Epithelial cell of proximal tubule (primary cell): Measurements from ENCODE around the gene CD93. TPM values are rescaled to one million over a fixed set of nuclear protein-coding genes. Genes with fewer than 3 reads are reported as not detected.

Experiments used
- DNase-seq: peaks from one replicate; pipeline ENCODE4 v3.0.0-alpha.2; 2011; ENCODE audit warnings: low read depth
- H3K4me3 ChIP-seq: 2 replicates; pipeline ENCODE4 v1.5.1; 2011; ENCODE audit warnings: low read depth, mild to moderate bottlenecking, low read length
- CTCF ChIP-seq: conservative IDR thresholded peaks from 2 replicates; pipeline ENCODE4 v1.5.1; 2012; ENCODE audit warnings: low read depth, mild to moderate bottlenecking, low read length
- total RNA-seq: library from RNA; depleted of rRNA; stranded (reverse); fragments of >200 nt; gene quantifications from 2 replicates; pipeline ENCODE4 v1.2.3, GENCODE V29; 2015

Gene CD93
- total RNA-seq, 1 donor from 2014 or later: 0.06 TPM

- TF ChIP-seq CTCF: no peak
- H3K4me3 ChIP-seq: no peak overlapping the region
- no peak for DNase-seq
These were observed 21.3 kb upstream of the CD93 start for GRCh38 chr20:23107466-23107865.

DNA sequence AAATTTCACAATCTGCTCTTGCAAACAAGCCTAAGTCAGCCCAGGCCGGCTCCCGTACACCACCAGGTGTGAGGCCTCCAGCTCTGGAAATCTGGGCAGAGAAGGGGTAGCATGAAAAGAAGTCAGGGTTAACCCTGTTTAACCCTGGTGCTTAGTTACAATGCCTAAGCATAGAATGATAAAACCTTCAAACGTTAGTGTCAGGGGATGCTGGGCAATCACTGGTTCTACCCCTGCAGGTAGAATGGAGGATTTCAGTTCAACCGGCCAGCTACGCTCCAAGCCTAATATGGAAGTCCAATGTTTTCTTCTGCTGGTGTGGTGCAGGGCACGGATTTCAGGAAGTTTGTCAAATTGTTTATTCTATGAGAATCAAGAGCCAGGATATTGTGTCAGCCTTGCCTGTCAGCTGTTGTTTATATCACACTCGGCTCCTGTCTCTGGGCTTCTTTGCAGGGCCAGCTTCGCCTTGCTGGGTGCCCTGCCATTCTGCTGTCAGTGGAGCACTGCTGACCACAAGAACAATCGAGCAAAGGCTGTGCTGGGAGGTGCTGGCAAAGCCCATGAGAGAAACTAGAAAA lies 20.2 kb upstream of the CD93 start:
- peak; percentile 2 for TF ChIP-seq CTCF
- DNase-seq: no peak
- H3K4me3 ChIP-seq: no peak overlapping the region

DNA sequence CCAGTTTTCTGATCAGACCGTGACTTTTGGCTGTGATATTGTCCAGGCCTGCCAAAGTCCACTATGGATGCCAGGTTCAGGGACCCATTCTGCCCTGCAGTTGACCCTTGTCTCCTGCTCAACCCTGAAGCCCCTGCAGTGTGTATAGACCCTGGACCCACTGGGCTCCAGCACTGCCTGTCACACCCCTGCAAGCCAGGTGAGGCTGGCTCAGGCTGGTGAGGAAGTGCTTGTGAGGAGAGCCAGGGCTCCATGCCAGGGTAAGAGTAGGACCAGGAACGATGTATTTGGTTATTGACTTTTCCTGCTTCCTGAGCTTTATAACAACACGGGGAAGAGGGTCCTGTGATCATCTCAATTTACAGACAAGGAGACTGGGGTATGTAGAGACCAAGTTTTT lies 19.1 kb upstream of the CD93 start:
- no peak for TF ChIP-seq CTCF
- no peak for DNase-seq
- H3K4me3 ChIP-seq: no peak overlapping the region

DNA sequence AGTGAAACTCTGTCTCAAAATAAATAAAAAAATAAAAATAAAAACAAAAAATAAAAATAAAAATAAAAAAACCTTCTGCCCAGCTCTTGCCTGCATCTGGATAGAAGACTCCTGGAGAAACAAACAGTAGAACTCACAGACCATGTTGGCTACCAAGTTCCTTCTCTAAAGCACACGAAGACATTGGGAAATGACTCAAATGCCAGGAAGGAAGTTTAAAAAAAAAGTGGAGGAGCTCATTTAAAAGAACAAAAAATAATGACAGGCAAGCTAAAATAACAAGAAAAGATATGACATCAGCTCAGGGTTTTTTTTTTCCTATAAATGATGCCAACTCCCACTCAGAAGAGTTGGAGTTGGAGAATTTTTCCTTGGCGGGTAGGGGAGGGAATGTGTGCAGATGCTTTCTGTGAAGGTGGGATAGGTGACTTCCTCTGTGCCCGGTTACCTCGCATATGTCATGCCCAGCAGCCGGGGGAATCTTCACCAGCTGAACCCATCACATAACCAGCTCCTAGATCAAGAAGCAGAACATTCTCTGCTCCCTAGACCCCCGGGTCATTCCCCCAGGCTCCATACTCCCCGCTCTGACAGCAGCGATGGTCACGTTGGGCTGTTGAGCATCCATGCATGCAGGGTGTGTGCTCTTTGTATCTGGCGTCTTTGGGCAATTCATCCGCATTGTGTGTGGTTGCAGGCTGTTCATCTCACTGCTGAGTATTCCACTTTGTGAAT lies 17.3 kb upstream of the CD93 start:
- DNase-seq: no peak
- no peak for TF ChIP-seq CTCF
- no peak overlapping the region for H3K4me3 ChIP-seq

- no peak overlapping the region for H3K4me3 ChIP-seq
- no peak for TF ChIP-seq CTCF
- DNase-seq: no peak
These were observed 15.7 kb upstream of the CD93 start for GRCh38 chr20:23101696-23102406.

DNA sequence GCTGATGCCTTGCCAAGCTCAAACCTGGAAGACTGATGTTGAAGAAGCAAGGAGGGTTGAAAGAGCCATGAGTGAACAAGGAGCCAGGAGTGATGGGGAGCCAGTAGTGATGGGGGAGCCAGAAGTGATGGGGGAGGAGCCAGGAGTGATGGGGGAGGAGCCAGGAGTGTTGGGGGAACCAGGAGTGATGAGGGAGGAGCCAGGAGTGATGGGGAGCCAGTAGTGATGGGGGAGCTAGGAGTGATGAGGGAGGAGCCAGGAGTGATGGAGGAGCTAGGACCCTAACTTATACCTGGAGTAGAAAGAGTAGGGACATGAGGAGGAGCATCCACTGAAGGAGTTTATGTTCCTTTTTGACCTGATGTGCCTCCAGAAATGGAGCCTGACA lies 14.6 kb upstream of the CD93 start:
- no peak for DNase-seq
- H3K4me3 ChIP-seq: no peak overlapping the region
- TF ChIP-seq CTCF: no peak
